SK-N-SH (cell line): ENCODE measurements around the gene STPG2. TPM values are rescaled to one million over a fixed set of nuclear protein-coding genes. Genes with fewer than 3 reads are reported as not detected.

ENCODE experiments used
- CTCF ChIA-PET: fragments of 300-600, 350-600 bp; formaldehyde crosslinking; extraction: SDS; loops from one replicate; lab custom pipeline; 2021; lab: Yijun Ruan, JAX
- POLR2A ChIA-PET: fragments of 350-600 bp; sonication (Branson Sonifier 250); formaldehyde crosslinking; extraction: SDS; loops from one replicate; lab custom pipeline; 2020; ENCODE audit warnings: antibody characterized with exemption, inconsistent platforms; lab: Yijun Ruan, JAX
- DNase-seq: peaks from one replicate; pipeline ENCODE4 v3.0.0; 2012
- H2AFZ ChIP-seq: fragments of 200-600 bp; sonication (generic); 2 replicates; pipeline ENCODE4 v1.8.1; 2016; ENCODE audit warnings: antibody characterized with exemption, mild to moderate bottlenecking, low read depth
- H3F3A ChIP-seq: fragments of 200-600 bp; sonication (generic); replicated peaks from 2 replicates; pipeline ENCODE3; 2016; ENCODE audit warnings: antibody characterized with exemption, mild to moderate bottlenecking; ENCODE audit not compliant: insufficient read depth
- H3K27ac ChIP-seq, 2 experiments: fragments of 200-500 bp in 1 of 2; fragments of 200-600 bp in 1 of 2; sonication (Bioruptor generic) in 1 of 2; sonication (generic), shearing (Covaris generic) in 1 of 2; 2 replicates each; pipeline versions ENCODE4 v1.5.1 to v1.6.1; 2014 to 2016; ENCODE audit warnings: low read depth in 2 of 2, inconsistent platforms in 1 of 2, low read length in 1 of 2, mild to moderate bottlenecking in 1 of 2, mixed read lengths in 1 of 2
- H3K27me3 ChIP-seq: fragments of 200-600 bp; sonication (generic), shearing (Covaris generic); 2 replicates; pipeline ENCODE4 v1.6.1; 2016; ENCODE audit warnings: mixed run types; ENCODE audit not compliant: insufficient read depth
- H3K36me3 ChIP-seq, 2 experiments: fragments of 200-500 bp in 1 of 2; fragments of 200-600 bp in 1 of 2; sonication (Bioruptor generic) in 1 of 2; sonication (generic) in 1 of 2; replicated peaks in 1 of 2; 2 replicates each; pipeline versions ENCODE3 to v1.5.1; 2014 to 2016; ENCODE audit warnings: low read length in 1 of 2, mild to moderate bottlenecking in 1 of 2; ENCODE audit not compliant: insufficient read depth in 2 of 2, control insufficient read depth in 1 of 2
- H3K4me1 ChIP-seq, 2 experiments: fragments of 200-500 bp in 1 of 2; fragments of 200-600 bp in 1 of 2; sonication (Bioruptor generic) in 1 of 2; sonication (generic), shearing (Covaris generic) in 1 of 2; 2 replicates each; pipeline versions ENCODE4 v1.5.1 to v1.6.1; 2014 to 2016; ENCODE audit warnings: low read depth in 1 of 2, low read length in 1 of 2, mixed run types in 1 of 2; ENCODE audit not compliant: insufficient read depth in 2 of 2, control insufficient read depth in 1 of 2
- H3K4me2 ChIP-seq: fragments of 200-600 bp; sonication (generic), shearing (Covaris generic); 2 replicates; pipeline ENCODE4 v1.6.1; 2017; ENCODE audit warnings: mixed run types
- H3K4me3 ChIP-seq, 2 experiments: fragments of 200-500 bp in 1 of 2; fragments of 200-600 bp in 1 of 2; sonication (Bioruptor generic) in 1 of 2; sonication (generic), shearing (Covaris generic) in 1 of 2; 2 replicates each; pipeline versions ENCODE4 v1.5.1 to v1.8.1; 2014 to 2016; ENCODE audit warnings: low read depth in 2 of 2, inconsistent platforms in 1 of 2, low read length in 1 of 2, mild to moderate bottlenecking in 1 of 2, mixed read lengths in 1 of 2, moderate library complexity in 1 of 2
- H3K79me2 ChIP-seq: fragments of 200-600 bp; sonication (generic); 2 replicates; pipeline ENCODE4 v1.8.1; 2017; ENCODE audit warnings: mild to moderate bottlenecking; ENCODE audit not compliant: insufficient read depth
- H3K9ac ChIP-seq: fragments of 200-600 bp; sonication (generic); 2 replicates; pipeline ENCODE4 v1.6.1; 2017; ENCODE audit warnings: mixed run types
- H3K9me2 ChIP-seq: fragments of 200-600 bp; sonication (generic); 2 replicates; pipeline ENCODE4 v1.6.1; 2017; ENCODE audit warnings: mixed run types
- H3K9me3 ChIP-seq: fragments of 200-600 bp; sonication (generic); 2 replicates; pipeline ENCODE4 v1.6.1; 2017; ENCODE audit warnings: mixed run types, mild to moderate bottlenecking, moderate library complexity
- H4K20me1 ChIP-seq: fragments of 200-600 bp; sonication (generic); 2 replicates; pipeline ENCODE4 v1.6.1; 2017; ENCODE audit warnings: mild to moderate bottlenecking, mixed run types; ENCODE audit not compliant: insufficient read depth
- EZH2phosphoT487 ChIP-seq: fragments of 200-600 bp; sonication (generic); IDR thresholded peaks from 2 replicates; pipeline ENCODE4 v1.6.1; 2017; ENCODE audit warnings: low read depth, mixed run types, mild to moderate bottlenecking, antibody characterized with exemption, moderate library complexity, borderline replicate concordance
- FOSL2 ChIP-seq: IDR thresholded peaks from 2 replicates; pipeline ENCODE4 v1.4.0; 2012; ENCODE audit warnings: low read depth, mild to moderate bottlenecking, moderate library complexity, borderline replicate concordance
- JUND ChIP-seq: IDR thresholded peaks from 2 replicates; pipeline ENCODE4 v1.4.0; 2012
- MEF2A ChIP-seq: IDR thresholded peaks from 2 replicates; pipeline ENCODE4 v1.4.0; 2012; ENCODE audit warnings: low read depth, borderline replicate concordance
- MXI1 ChIP-seq: IDR thresholded peaks from 2 replicates; pipeline ENCODE4 v1.6.1; 2012; ENCODE audit warnings: mild to moderate bottlenecking, low read depth, low read length, improper control_type of control experiment
- NRF1 ChIP-seq: IDR thresholded peaks from 2 replicates; pipeline ENCODE4 v1.6.1; 2012; ENCODE audit warnings: low read depth, mild to moderate bottlenecking, low read length
- RAD21 ChIP-seq: IDR thresholded peaks from 2 replicates; pipeline ENCODE4 v1.6.1; 2012; ENCODE audit warnings: mild to moderate bottlenecking, low read length
- RCOR1 ChIP-seq: fragments of 150-350 bp; IDR thresholded peaks from 2 replicates; pipeline ENCODE4 v1.6.1; 2017; ENCODE audit warnings: antibody characterized with exemption, low read length
- RXRA ChIP-seq: IDR thresholded peaks from 2 replicates; pipeline ENCODE4 v1.4.0; 2012; ENCODE audit warnings: low read depth, mild to moderate bottlenecking, borderline replicate concordance
- polyA plus RNA-seq, 3 experiments: library from polyadenylated mRNA; depleted of rRNA; stranded (reverse); fragments of >200 nt; gene quantifications; 2 replicates each; pipeline ENCODE4 v1.2.3, GENCODE V29; 2012
- TF ChIP-seq, protein P1 (sequence below): IDR thresholded peaks from 2 replicates; pipeline ENCODE4 v1.6.1; 2012; ENCODE audit warnings: mild to moderate bottlenecking, low read depth, low read length, moderate library complexity
- TF ChIP-seq, protein P2 (sequence below): IDR thresholded peaks from 2 replicates; pipeline ENCODE4 v1.4.0; 2012; ENCODE audit warnings: low read depth, borderline replicate concordance
- TF ChIP-seq, protein P3 (sequence below): fragments of 200-600 bp; sonication (generic); IDR thresholded peaks from 2 replicates; pipeline ENCODE4 v1.6.1; 2017; ENCODE audit warnings: antibody characterized with exemption, mild to moderate bottlenecking, moderate library complexity
- TF ChIP-seq, protein P4 (sequence below): fragments of 150-350 bp; IDR thresholded peaks from 2 replicates; pipeline ENCODE4 v1.6.1; 2017; ENCODE audit warnings: antibody characterized with exemption, low read length, low read depth, borderline replicate concordance
- TF ChIP-seq, protein P5 (sequence below): IDR thresholded peaks from 2 replicates; pipeline ENCODE4 v1.4.0; 2012; ENCODE audit warnings: low read depth

The STPG2 gene
- polyA plus RNA-seq, 1 of the 3 experiments (the other 2 are of a cell fraction) = not detected

DNA sequence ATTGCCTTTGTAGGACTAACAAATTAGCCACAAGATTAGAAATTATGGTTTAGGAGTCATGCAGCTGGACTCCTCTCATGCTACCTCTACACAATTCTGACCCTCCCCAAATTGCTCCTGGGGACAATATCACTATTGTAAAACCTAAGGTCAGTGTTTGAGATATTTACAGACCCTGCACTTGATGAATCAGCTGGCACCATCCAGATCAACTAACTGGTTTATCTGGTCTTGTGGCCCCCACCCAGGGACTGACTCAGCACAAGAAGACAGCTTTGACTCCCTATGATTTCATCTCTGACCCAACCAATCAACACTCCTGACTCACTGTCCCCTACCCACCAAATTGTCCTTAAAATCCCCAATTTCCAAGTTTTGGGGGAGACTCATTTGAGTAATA, 192.4 kb downstream of the STPG2 start:
- Histone ChIP-seq H3K79me2 (no peaks in the 10 kb centered on the region), H3F3A (no peaks in the 10 kb centered on the region), H3K9ac (no peak overlapping the region), H3K9me2 (no peaks in the 10 kb centered on the region), H3K36me3 (no peaks in the 10 kb centered on the region), H3K27me3 (no peaks in the 10 kb centered on the region), H3K4me3 (no peak overlapping the region), H3K27ac (no peak overlapping the region), H3K4me1 (no peaks in the 10 kb centered on the region)
- DNase-seq = no peak
- CTCF ChIA-PET = no interaction called here
- TF ChIP-seq RXRA (no peak), RAD21 (no peak), MEF2A (no peak), NRF1 (no peak), EZH2phosphoT487 (no peak), RCOR1 (no peak), FOSL2 (no peak), MXI1 (no peak), JUND (no peak)
- TF ChIP-seq, protein P1, sequence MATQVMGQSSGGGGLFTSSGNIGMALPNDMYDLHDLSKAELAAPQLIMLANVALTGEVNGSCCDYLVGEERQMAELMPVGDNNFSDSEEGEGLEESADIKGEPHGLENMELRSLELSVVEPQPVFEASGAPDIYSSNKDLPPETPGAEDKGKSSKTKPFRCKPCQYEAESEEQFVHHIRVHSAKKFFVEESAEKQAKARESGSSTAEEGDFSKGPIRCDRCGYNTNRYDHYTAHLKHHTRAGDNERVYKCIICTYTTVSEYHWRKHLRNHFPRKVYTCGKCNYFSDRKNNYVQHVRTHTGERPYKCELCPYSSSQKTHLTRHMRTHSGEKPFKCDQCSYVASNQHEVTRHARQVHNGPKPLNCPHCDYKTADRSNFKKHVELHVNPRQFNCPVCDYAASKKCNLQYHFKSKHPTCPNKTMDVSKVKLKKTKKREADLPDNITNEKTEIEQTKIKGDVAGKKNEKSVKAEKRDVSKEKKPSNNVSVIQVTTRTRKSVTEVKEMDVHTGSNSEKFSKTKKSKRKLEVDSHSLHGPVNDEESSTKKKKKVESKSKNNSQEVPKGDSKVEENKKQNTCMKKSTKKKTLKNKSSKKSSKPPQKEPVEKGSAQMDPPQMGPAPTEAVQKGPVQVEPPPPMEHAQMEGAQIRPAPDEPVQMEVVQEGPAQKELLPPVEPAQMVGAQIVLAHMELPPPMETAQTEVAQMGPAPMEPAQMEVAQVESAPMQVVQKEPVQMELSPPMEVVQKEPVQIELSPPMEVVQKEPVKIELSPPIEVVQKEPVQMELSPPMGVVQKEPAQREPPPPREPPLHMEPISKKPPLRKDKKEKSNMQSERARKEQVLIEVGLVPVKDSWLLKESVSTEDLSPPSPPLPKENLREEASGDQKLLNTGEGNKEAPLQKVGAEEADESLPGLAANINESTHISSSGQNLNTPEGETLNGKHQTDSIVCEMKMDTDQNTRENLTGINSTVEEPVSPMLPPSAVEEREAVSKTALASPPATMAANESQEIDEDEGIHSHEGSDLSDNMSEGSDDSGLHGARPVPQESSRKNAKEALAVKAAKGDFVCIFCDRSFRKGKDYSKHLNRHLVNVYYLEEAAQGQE = no peak
- TF ChIP-seq, protein P2, sequence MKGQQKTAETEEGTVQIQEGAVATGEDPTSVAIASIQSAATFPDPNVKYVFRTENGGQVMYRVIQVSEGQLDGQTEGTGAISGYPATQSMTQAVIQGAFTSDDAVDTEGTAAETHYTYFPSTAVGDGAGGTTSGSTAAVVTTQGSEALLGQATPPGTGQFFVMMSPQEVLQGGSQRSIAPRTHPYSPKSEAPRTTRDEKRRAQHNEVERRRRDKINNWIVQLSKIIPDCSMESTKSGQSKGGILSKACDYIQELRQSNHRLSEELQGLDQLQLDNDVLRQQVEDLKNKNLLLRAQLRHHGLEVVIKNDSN = no peak
- TF ChIP-seq, protein P3, sequence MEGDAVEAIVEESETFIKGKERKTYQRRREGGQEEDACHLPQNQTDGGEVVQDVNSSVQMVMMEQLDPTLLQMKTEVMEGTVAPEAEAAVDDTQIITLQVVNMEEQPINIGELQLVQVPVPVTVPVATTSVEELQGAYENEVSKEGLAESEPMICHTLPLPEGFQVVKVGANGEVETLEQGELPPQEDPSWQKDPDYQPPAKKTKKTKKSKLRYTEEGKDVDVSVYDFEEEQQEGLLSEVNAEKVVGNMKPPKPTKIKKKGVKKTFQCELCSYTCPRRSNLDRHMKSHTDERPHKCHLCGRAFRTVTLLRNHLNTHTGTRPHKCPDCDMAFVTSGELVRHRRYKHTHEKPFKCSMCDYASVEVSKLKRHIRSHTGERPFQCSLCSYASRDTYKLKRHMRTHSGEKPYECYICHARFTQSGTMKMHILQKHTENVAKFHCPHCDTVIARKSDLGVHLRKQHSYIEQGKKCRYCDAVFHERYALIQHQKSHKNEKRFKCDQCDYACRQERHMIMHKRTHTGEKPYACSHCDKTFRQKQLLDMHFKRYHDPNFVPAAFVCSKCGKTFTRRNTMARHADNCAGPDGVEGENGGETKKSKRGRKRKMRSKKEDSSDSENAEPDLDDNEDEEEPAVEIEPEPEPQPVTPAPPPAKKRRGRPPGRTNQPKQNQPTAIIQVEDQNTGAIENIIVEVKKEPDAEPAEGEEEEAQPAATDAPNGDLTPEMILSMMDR = no peak
- TF ChIP-seq, protein P4, sequence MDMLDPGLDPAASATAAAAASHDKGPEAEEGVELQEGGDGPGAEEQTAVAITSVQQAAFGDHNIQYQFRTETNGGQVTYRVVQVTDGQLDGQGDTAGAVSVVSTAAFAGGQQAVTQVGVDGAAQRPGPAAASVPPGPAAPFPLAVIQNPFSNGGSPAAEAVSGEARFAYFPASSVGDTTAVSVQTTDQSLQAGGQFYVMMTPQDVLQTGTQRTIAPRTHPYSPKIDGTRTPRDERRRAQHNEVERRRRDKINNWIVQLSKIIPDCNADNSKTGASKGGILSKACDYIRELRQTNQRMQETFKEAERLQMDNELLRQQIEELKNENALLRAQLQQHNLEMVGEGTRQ = no peak
- TF ChIP-seq, protein P5, sequence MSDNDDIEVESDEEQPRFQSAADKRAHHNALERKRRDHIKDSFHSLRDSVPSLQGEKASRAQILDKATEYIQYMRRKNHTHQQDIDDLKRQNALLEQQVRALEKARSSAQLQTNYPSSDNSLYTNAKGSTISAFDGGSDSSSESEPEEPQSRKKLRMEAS = no peak
- TF ChIP-seq, all 33 proteins: peak for 0
- Histone ChIP-seq H4K20me1 (no peaks in the 10 kb centered on the region), H3K9me3 (no peaks in the 10 kb centered on the region), H3K4me2 (no peak overlapping the region), H2AFZ (no peak overlapping the region)
- POLR2A ChIA-PET = no interaction called here
